Fibroblast of lung (primary cell): ENCODE results near the gene CADM2. TPM values are rescaled to one million over a fixed set of nuclear protein-coding genes. Genes with fewer than 3 reads are reported as not detected.

ENCODE experiments used
- DNase-seq, 2 donors: peaks; one replicate each; pipeline versions ENCODE4 v3.0.0 to v3.0.0-alpha.2; 2010; ENCODE audit warnings: low read depth in 2 of 2
- H2AFZ ChIP-seq: 2 replicates; pipeline ENCODE4 v1.5.1; 2012; ENCODE audit warnings: low read length, control low read depth, inconsistent platforms
- H3K27ac ChIP-seq: 2 replicates; pipeline ENCODE4 v1.5.1; 2011; ENCODE audit warnings: low read length, control low read depth; ENCODE audit not compliant: insufficient read depth
- H3K27me3 ChIP-seq: 2 replicates; pipeline ENCODE4 v1.5.1; 2011; ENCODE audit warnings: mild to moderate bottlenecking, low read length; ENCODE audit not compliant: control insufficient read depth, insufficient read depth
- H3K36me3 ChIP-seq: 2 replicates; pipeline ENCODE4 v1.5.1; 2011; ENCODE audit warnings: low read length; ENCODE audit not compliant: control insufficient read depth, insufficient read depth
- H3K4me1 ChIP-seq: 2 replicates; pipeline ENCODE4 v1.5.1; 2011; ENCODE audit warnings: low read length; ENCODE audit not compliant: control insufficient read depth, insufficient read depth; ENCODE audit errors: extremely low read depth
- H3K4me2 ChIP-seq: 2 replicates; pipeline ENCODE4 v1.5.1; 2011; ENCODE audit warnings: low read length, control low read depth; ENCODE audit not compliant: insufficient read depth; ENCODE audit errors: extremely low read depth
- H3K4me3 ChIP-seq, 4 experiments: fragments of 200-600 bp in 1 of 4; sonication (generic) in 1 of 4; replicated peaks in 1 of 4; 2 replicates each; pipeline ENCODE4 v1.5.1; 2011 to 2016; ENCODE audit warnings: low read length in 4 of 4, low read depth in 3 of 4, mild to moderate bottlenecking in 3 of 4, control low read depth in 2 of 4, inconsistent platforms in 1 of 4, mixed read lengths in 1 of 4; ENCODE audit not compliant: insufficient read depth in 1 of 4; ENCODE audit errors: control extremely low read depth in 1 of 4
- H3K79me2 ChIP-seq: 2 replicates; pipeline ENCODE4 v1.5.1; 2012; ENCODE audit warnings: mild to moderate bottlenecking, low read length, inconsistent platforms; ENCODE audit not compliant: control insufficient read depth, insufficient read depth
- H3K9ac ChIP-seq: 2 replicates; pipeline ENCODE4 v1.5.1; 2011; ENCODE audit warnings: mild to moderate bottlenecking, low read length, control low read depth; ENCODE audit not compliant: insufficient read depth
- H3K9me3 ChIP-seq: 2 replicates; pipeline ENCODE4 v1.5.1; 2012; ENCODE audit warnings: low read depth, low read length; ENCODE audit not compliant: control insufficient read depth, insufficient read depth
- H4K20me1 ChIP-seq: 2 replicates; pipeline ENCODE4 v1.5.1; 2011; ENCODE audit warnings: low read length; ENCODE audit not compliant: control insufficient read depth, insufficient read depth; ENCODE audit errors: extremely low read depth
- CTCF ChIP-seq, 2 donors: IDR thresholded peaks in 1 of 2; conservative IDR thresholded peaks in 1 of 2; 1 replicate in 1 of 2; 2 replicates in 1 of 2; pipeline ENCODE4 v1.5.1; 2011 to 2012; ENCODE audit warnings: low read length in 2 of 2, control low read depth in 1 of 2, inconsistent platforms in 1 of 2, low read depth in 1 of 2, mild to moderate bottlenecking in 1 of 2
- EZH2 ChIP-seq: IDR thresholded peaks from 2 replicates; pipeline ENCODE4 v1.5.1; 2012; ENCODE audit warnings: low read length, control low read depth, mild to moderate bottlenecking; ENCODE audit errors: missing control alignments
- polyA plus RNA-seq, 2 donors: library from polyadenylated mRNA; depleted of rRNA in 1 of 2; stranded (reverse) in 1 of 2; unstranded in 1 of 2; fragments of >200 nt; gene quantifications; 2 replicates each; pipeline ENCODE4 v1.2.1, GENCODE V29; 2011 to 2012; ENCODE audit warnings: missing spikeins in 1 of 2
- total RNA-seq: library from RNA; depleted of rRNA; stranded (reverse); fragments of >200 nt; gene quantifications from 2 replicates; pipeline ENCODE4 v1.2.1, GENCODE V29; 2014

The CADM2 gene
- total and polyA plus RNA-seq, 2 donors (not counting 1 experiment from before 2014, with no cell fraction given): under 0.01 to 0.12 TPM

GRCh38 chr3:85053626-85054025 lies 94.8 kb downstream of the CADM2 start:
- H2AFZ ChIP-seq: no peak overlapping the region
- H3K27me3 ChIP-seq: no peaks in the 10 kb centered on the region
- H3K4me3 ChIP-seq: no peak overlapping the region
- H3K36me3 ChIP-seq: no peaks in the 10 kb centered on the region
- H4K20me1 ChIP-seq: no peaks in the 10 kb centered on the region
- no peak overlapping the region for H3K4me2 ChIP-seq
- TF ChIP-seq EZH2 (no peak), CTCF (conservative IDR thresholded peaks at IDR 0.05 in 1 of 2, IDR thresholded peaks at IDR 0.05 in 1 of 2; ENCODE audit: low read depth in 1 of 2, low read length in 2 of 2) (no peak)
- H3K27ac ChIP-seq: no peak overlapping the region
- no peaks in the 10 kb centered on the region for H3K79me2 ChIP-seq
- no peaks in the 10 kb centered on the region for H3K9me3 ChIP-seq
- DNase-seq: no peak
- no peak overlapping the region for H3K9ac ChIP-seq
- no peaks in the 10 kb centered on the region for H3K4me1 ChIP-seq

GRCh38 chr3:85054579-85054978 lies 95.8 kb downstream of the CADM2 start:
- Histone ChIP-seq H3K36me3 (no peaks in the 10 kb centered on the region), H3K9me3 (no peaks in the 10 kb centered on the region), H3K4me2 (no peak overlapping the region), H3K4me3 (no peak overlapping the region), H3K79me2 (no peaks in the 10 kb centered on the region), H3K9ac (no peak overlapping the region), H3K27me3 (no peaks in the 10 kb centered on the region), H2AFZ (no peak overlapping the region), H4K20me1 (no peaks in the 10 kb centered on the region), H3K27ac (no peak overlapping the region), H3K4me1 (no peaks in the 10 kb centered on the region)
- no peak for DNase-seq
- no peak for TF ChIP-seq CTCF (conservative IDR thresholded peaks at IDR 0.05 in 1 of 2, IDR thresholded peaks at IDR 0.05 in 1 of 2; ENCODE audit: low read depth in 1 of 2, low read length in 2 of 2)
- TF ChIP-seq EZH2: no peak

GRCh38 chr3:85068911-85069310 lies 110.1 kb downstream of the CADM2 start:
- DNase-seq: no peak
- Histone ChIP-seq H4K20me1 (no peaks in the 10 kb centered on the region), H3K4me1 (no peaks in the 10 kb centered on the region), H3K36me3 (no peaks in the 10 kb centered on the region), H3K9ac (no peak overlapping the region), H3K9me3 (no peaks in the 10 kb centered on the region), H3K27ac (no peak overlapping the region), H2AFZ (no peak overlapping the region), H3K4me3 (no peak overlapping the region), H3K27me3 (no peaks in the 10 kb centered on the region), H3K79me2 (no peaks in the 10 kb centered on the region), H3K4me2 (no peak overlapping the region)
- no peak for TF ChIP-seq CTCF (conservative IDR thresholded peaks at IDR 0.05 in 1 of 2, IDR thresholded peaks at IDR 0.05 in 1 of 2; ENCODE audit: low read depth in 1 of 2, low read length in 2 of 2)
- no peak for TF ChIP-seq EZH2
